ENCODE results near the gene CDH2.
A peak's percentile ranks its signal among the peaks of the same experiment; 100 is the strongest.

CDH2 gene

GRCh38 chr18:27995770-27996502, 181.0 kb downstream of the CDH2 start:
- no peak for DNase-seq (ENCODE audit: low spot score)

- no peak for DNase-seq (ENCODE audit: low spot score)
These were observed 182.4 kb downstream of the CDH2 start for GRCh38 chr18:27994571-27994970.

- no peak for DNase-seq (ENCODE audit: low spot score)
These were observed 185.5 kb downstream of the CDH2 start for GRCh38 chr18:27991391-27991790.

GRCh38 chr18:27985832-27986231, 191.1 kb downstream of the CDH2 start:
- no peak for DNase-seq (ENCODE audit: low spot score)

GRCh38 chr18:27983780-27984179, 193.2 kb downstream of the CDH2 start:
- no peak for DNase-seq (ENCODE audit: low spot score)

GRCh38 chr18:27976806-27977408, 200.0 kb downstream of the CDH2 start:
- no peak for DNase-seq (ENCODE audit: low spot score)

GRCh38 chr18:27970321-27970720, 206.6 kb downstream of the CDH2 start:
- DNase-seq (ENCODE audit: low spot score), result no peak

- no peak for DNase-seq (ENCODE audit: low spot score)
These were observed 207.7 kb downstream of the CDH2 start for GRCh38 chr18:27969206-27969605.

- DNase-seq (ENCODE audit: low spot score), result no peak
These were observed 208.8 kb downstream of the CDH2 start for GRCh38 chr18:27967913-27968824.

- no peak for DNase-seq (ENCODE audit: low spot score)
These were observed 210.0 kb downstream of the CDH2 start for GRCh38 chr18:27966881-27967280.

GRCh38 chr18:27964811-27965210, 212.1 kb downstream of the CDH2 start:
- no peak for DNase-seq (ENCODE audit: low spot score)

- DNase-seq (ENCODE audit: low spot score), result no peak
These were observed 217.8 kb downstream of the CDH2 start for GRCh38 chr18:27959101-27959500.

GRCh38 chr18:27956001-27956640, 220.8 kb downstream of the CDH2 start:
- peak; percentile 20 for DNase-seq (ENCODE audit: low spot score)

GRCh38 chr18:27954226-27954625, 222.7 kb downstream of the CDH2 start:
- no peak for DNase-seq (ENCODE audit: low spot score)

- no peak for DNase-seq (ENCODE audit: low spot score)
These were observed 224.2 kb downstream of the CDH2 start for GRCh38 chr18:27952741-27953140.

GRCh38 chr18:27950648-27951228, 226.2 kb downstream of the CDH2 start:
- no peak for DNase-seq (ENCODE audit: low spot score)

GRCh38 chr18:27948986-27949385, 227.9 kb downstream of the CDH2 start:
- no peak for DNase-seq (ENCODE audit: low spot score)

GRCh38 chr18:27942706-27943105, 234.2 kb downstream of the CDH2 start:
- DNase-seq (ENCODE audit: low spot score), result no peak

- no peak for DNase-seq (ENCODE audit: low spot score)
These were observed 245.4 kb downstream of the CDH2 start for GRCh38 chr18:27931535-27931934.

- DNase-seq (ENCODE audit: low spot score), result no peak
These were observed 254.2 kb downstream of the CDH2 start for GRCh38 chr18:27922780-27923179.

GRCh38 chr18:27921904-27922751, 254.8 kb downstream of the CDH2 start:
- DNase-seq (ENCODE audit: low spot score), result no peak
